Kidney capillary endothelial cell (primary cell): Measurements from ENCODE around the gene RC3H1.
"Not testable (repeated sequence)": the region's sequence is repeated elsewhere in the genome, so short reads cannot be mapped to it uniquely, and the experiment has no call there.

Experiments used
- DNase-seq: peaks from one replicate; pipeline ENCODE4 v3.0.0-alpha.2; 2018; ENCODE audit warnings: low spot score

RC3H1 gene

GRCh38 chr1:174021591-174022079, 522 bp downstream of the RC3H1 start:
- DNase-seq = peak; percentile 36

GRCh38 chr1:174018565-174018964, 3.6 kb downstream of the RC3H1 start:
- DNase-seq = no peak

DNA sequence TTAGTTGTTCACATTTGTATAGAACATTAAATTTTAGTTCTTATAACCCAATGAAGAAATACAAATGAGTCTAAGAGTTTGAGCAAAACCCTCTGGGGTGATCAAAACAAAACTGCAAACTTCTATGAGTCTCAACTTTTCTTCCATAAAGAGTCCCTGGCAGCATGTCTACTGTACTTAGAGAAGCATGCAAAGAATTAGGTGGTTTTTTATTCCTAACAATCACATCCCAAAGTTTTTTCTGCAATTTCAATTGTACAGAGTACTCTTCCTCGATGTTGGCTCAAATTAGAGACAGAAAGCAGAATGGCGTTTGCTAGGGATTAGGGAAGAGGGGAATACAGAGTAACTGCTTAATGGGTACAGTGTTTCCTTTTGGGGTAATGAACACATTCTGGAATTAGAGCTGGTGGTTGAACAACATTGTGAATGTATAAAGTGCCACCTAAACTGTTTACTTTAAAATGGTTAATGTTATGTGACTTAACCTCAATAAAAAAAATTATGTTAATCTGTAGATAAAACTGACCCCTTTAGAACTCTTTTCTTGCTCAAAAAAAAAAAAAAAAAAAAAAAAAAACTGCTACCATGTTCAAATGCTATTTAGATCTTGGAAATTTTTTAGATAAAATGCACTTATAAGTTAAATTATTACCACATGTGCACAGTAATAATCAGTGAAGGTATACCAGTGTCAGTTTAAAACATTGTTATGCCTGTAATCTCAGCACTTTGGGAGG, 4.8 kb downstream of the RC3H1 start:
- DNase-seq = no peak

DNA sequence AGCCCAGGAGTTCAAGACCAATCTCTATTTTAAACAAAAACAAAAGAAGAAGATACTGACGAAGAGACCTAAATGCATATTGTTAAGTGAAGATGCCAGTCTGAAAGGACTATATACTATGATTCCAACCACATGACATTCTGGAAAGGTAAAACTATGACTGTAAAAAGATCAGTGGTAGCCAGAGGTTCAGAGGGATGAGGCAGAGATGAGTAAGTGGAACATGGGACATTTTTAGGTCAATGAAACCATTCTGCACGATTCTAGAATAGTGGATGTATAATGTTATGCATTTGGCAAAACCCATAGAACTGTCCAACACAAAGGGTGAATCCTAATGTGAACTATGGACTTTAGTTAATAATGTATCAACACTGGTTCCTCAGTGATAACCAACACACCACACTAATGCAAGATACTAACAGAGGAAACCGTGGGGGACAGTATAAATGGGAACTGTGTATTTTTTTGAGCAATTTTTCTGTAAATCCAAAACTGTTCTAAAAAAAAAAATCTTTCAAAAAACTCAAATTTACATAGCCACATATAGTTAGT, 8.2 kb downstream of the RC3H1 start:
- no peak for DNase-seq

DNA sequence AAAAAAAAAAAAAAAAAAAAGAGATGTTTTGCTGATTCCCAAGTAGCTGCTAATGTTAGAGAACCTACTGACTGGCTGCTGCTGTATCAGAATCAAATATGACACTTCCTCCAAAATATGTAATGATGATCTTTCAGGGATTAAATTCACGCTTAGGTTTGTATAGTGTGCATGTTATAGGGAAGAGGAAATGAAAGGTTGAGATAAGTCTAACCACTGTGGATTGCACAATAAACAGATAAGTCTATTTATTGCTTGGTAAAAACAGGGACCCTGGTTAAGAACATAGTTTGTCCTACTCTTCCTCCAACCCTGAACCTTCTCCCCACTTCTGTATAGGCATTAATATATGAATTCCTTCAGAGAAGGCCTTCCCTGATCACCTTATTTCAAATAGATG, 13.2 kb downstream of the RC3H1 start:
- DNase-seq = no peak

DNA sequence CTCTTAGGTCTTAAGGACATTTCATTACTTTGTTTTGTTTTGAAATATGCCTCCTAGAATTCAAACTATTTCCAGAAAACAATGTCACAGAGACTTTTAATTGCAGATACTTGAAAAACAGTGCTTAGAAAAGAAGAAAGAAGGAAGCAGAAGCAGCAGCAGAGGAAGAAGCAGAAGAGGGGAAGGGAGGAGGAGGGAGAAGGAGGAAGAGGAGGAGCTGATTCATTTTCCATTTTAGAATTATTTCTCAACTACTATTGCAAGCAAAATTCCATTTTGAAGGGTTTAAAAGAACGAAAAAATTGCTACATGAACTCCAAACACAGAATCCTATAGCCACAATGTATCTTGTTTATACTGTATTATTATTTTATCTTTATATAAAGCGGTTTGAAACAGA, 13.9 kb downstream of the RC3H1 start:
- no peak for DNase-seq

DNA sequence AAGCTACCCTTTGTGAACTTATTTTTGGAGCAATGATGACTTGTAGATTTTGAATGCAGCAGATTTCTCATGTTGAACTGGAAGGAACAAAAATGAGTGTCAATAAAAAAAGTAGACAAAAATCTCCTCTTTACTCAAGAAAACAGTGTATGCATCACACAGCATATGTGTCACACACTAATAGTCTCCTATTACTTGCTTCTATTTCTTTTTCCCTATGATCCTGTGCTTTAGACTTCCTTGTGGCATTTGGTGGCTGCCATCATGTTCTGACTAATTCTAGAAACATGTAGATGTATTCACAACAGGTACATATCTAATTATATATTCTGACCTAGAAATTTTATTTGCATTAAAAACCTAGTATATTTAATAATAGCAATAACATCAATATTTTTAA, 14.3 kb downstream of the RC3H1 start:
- DNase-seq = peak; percentile 12

DNA sequence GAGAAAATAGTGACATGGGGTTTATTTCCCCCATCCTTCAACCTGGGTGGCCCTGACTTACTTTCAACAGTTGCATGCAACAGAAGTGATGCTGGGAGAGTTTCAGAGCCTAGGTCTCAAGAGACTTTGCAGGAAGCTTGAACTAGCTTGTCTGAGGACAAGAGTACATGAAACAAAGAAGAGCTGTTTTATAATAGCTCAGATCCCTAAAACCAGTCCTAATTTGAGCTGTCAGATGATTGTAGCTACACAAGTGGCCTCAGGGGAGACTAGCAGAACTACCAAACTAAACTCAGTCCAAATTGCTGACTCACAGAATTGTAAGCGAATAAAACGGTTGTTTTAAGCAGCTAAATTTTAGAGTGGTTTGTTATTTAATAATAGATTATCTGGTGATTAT, 17.1 kb downstream of the RC3H1 start:
- DNase-seq = no peak

- no peak for DNase-seq
Measured at GRCh38 chr1:174003867-174004266, 18.3 kb downstream of the RC3H1 start.

- no peak for DNase-seq
Measured at GRCh38 chr1:174001573-174001972, 20.6 kb downstream of the RC3H1 start.

DNA sequence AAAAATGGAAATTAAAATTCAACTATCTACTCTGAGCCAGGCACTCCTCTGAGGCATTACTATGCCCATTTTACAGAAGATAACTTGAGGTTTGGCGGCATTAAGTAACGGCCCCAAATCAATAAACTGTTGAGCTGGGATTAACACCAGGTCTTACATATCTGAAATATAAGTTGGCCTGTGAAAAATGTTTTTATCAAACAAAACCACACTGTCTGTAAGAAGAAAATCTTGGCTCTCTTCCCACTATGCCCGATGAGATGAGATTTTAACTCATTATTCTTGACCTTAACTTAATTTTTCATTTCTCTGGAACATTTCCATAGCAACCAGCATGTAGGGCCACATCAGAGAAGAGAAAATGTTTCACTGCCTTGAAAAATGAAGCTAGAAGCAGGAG, 21.8 kb downstream of the RC3H1 start:
- DNase-seq = no peak

DNA sequence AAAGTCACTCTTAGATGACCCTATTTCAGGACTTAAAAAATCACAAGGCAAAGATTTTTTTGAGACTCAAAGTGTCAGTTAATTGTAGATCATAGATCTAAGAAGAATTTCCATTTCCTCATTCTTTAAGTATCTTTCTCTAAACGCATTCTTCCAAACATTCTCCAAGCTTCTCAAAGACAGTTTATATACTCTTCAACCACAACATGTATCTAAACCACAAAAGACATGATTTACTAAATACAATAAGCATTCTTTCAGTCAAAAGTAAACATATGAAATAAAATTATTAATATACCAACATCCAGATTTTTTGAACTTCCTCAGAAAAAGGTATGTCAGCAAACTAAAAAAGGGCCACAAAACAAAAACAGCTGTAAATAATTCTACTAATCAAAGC, 24.4 kb downstream of the RC3H1 start:
- DNase-seq = no peak

DNA sequence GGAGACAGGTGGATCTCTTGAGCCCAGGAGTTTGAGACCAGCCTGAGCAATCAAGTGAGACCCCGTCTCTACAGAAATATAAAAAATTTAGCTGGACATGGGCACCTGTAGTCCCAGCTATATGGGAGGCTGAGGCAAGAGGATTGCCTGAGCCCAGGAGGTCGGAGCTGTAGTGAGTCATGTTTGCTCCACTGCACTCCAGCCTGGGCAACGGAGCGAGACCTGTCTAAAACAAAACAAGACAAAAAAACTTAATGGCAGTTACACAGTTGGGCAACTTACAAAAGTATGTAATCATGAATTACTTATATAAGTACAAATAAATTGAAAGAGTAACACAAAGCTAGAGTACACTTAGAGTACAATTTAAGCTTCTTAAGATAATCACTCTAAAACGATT, 25.2 kb downstream of the RC3H1 start:
- no peak for DNase-seq

DNA sequence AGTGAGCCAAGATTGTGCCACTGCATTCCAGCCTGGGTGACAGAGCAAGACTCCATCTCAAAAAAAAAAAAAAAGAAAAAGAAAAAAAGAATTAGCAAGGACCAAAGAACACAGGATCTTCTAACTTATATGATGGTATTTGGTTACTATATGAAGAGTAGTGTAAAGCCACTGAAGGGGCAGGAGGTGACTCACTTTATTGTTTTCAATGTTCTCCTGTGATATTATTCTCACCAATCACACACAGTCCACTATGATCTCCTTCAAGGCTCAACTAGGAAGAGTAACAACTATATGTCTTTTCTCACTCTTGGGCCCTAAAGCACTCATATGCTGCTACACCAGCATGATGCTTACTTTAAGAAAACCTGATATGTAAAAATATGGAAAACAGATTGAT, 26.7 kb downstream of the RC3H1 start:
- peak; percentile 28 for DNase-seq

DNA sequence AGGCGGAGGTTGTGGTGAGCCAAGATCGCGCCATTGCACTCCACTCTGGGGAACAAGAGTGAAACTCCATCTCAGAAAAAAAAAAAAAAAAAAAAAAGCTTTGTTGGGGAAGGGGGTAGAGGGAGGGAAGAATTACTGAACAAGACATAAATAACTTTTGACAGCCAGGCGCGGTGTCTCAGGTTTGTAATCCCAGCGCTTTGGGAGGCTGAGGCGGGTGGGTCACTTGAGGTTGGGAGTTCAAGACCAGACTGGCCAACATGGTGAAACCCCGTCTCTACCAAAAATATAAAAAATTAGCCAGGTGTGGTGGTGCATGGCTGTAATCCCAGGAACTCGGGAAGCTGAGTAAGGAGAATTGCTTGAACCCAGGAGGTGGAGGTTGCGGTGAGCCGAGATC, 28.2 kb downstream of the RC3H1 start:
- DNase-seq = not testable (repeated sequence)

- no peak for DNase-seq
Measured at GRCh38 chr1:173988068-173988467, 34.1 kb downstream of the RC3H1 start.

DNA sequence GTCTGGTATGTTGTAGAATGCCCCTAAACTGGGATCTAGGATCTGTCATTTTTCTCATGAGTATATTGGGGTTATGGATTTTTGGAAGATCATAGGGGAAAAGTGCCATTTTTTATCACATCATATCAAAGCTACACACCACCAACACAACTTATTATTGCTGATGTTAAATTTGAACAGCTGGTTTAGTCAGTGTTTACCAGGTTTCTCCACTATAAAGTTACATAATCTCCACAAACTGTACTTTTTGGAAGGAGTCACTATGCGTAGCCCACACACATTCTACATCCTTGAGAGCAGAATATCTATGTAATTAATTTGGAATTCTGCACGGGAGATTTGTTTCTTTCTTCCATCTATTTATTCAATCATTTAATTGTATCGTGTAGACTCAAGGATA, 35.2 kb downstream of the RC3H1 start:
- no peak for DNase-seq

GRCh38 chr1:173970252-173970651, 51.9 kb downstream of the RC3H1 start:
- no peak for DNase-seq

- not testable (repeated sequence) for DNase-seq
Measured at GRCh38 chr1:173965896-173966295, 56.3 kb downstream of the RC3H1 start.

- DNase-seq = no peak
Measured at GRCh38 chr1:173963477-173963876, 58.7 kb downstream of the RC3H1 start.

DNA sequence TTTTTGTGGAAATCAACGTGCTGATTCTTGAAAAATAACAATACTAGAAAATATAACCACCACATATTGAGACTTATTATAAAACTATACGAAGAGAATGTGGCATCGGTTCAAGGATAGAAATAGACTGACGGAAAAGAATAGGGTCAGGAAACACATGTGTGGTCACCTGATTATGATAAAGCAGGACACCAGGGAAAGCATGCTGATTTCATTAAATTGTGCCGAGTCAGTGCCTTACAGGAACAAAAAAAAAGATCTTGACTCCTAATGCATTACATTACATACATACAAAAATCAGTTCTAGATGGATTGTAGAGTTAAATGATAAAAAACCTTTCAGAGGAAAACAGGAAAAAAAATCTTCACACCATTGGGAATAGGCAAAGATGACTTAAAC, 61.5 kb downstream of the RC3H1 start:
- DNase-seq = no peak

GRCh38 chr1:173954179-173954578, 68.0 kb downstream of the RC3H1 start:
- no peak for DNase-seq

DNA sequence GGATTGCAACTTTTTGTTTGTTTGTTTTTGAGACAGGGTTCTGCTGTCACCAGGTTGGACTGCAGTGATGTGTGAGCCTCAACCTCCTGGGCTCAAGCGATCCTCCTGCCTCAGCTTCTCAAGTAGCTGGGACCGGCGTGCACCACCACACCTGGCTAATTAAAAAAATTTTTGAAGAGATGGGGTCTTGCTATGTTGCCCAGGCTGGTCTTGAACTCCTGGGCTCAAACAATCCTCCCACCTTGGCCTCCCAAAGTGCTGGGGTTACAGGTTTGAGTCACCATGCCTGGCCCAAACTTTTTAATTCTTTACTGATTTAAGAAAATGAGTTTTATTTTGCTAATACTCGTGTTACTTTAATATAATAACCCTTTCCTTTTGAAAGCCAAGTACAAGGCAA, 73.6 kb downstream of the RC3H1 start:
- DNase-seq = no peak

DNA sequence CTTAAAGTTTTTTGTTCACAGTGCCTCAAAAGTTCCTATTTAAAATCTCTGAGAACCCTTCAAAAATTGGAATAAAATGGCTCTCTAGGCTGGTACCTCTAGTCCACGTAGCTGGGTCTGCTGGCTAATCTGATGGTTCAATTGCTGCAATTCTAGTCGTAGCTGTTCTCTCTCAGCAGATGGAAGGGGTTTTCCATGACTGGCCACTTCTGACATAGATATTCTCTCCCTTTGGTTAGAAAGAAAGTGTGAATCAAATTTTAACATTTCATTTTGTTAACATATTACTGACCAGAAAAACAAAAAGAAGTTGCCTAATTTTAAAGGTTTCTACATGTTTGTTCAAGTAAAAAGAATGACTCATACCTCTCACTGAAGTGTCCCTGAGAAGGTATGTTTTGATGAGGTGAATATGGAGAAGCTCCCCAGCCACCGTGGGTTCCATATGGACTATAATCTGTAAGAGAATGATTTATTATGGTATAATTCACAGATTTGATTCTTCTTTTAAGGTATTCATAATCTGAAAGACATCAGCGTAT, 75.7 kb downstream of the RC3H1 start:
- no peak for DNase-seq
